ENCODE data around the gene ZNF234. TPM values are rescaled to one million over a fixed set of nuclear protein-coding genes. Genes with fewer than 3 reads are reported as not detected.

The ZNF234 gene
- total RNA-seq, 1 experiment from 2014 or later: 3.4 TPM

- no peak for TF ChIP-seq EZH2phosphoT487 (IDR thresholded peaks at IDR 0.05; ENCODE audit: borderline replicate concordance)
- TF ChIP-seq REST (IDR thresholded peaks at IDR 0.05; ENCODE audit: low read depth): no peak
- TF ChIP-seq POLR2AphosphoS5 (IDR thresholded peaks at IDR 0.05; ENCODE audit: low read depth, low read length): no peak
- TF ChIP-seq TCF7L2 (IDR thresholded peaks at IDR 0.05; ENCODE audit: borderline replicate concordance, extremely low read depth, insufficient read depth, insufficient read length): no peak
- TF ChIP-seq ELF1 (IDR thresholded peaks at IDR 0.05; ENCODE audit: borderline replicate concordance, low read depth): no peak
- TF ChIP-seq ZNF274 (IDR thresholded peaks at IDR 0.05; ENCODE audit: low read depth, low read length): no peak
These were observed 48.7 kb downstream of the ZNF234 start (continued) for GRCh38 chr19:44190020-44190419.

GRCh38 chr19:44192127-44192526 is 50.8 kb downstream of the ZNF234 start:
- POLR2A ChIA-PET: no interaction called here
- no peak for ATAC-seq

More at GRCh38 chr19:44192127-44192526, 50.8 kb downstream of the ZNF234 start:
- Histone ChIP-seq H3K4me2 (ENCODE audit: low read length) (no peak overlapping the region), H3K27me3 (ENCODE audit: insufficient read depth, low read length) (no peaks in the 10 kb centered on the region), H2AFZ (ENCODE audit: low read depth, low read length, poor library complexity, severe bottlenecking) (no peak overlapping the region), H3K9me2 (ENCODE audit: insufficient read depth) (no peaks in the 10 kb centered on the region), H3K36me3 (ENCODE audit: control insufficient read depth in 1 of 2, insufficient read depth in 2 of 2, low read length in 2 of 2) (no peaks in the 10 kb centered on the region), H3K4me3 (replicated peaks in 1 of 2; ENCODE audit: low read depth in 1 of 2, low read length in 2 of 2) (no peak overlapping the region), H4K20me1 (ENCODE audit: insufficient read depth) (no peaks in the 10 kb centered on the region), H3K9ac (ENCODE audit: low read length) (no peak overlapping the region), H3K4me1 (ENCODE audit: control insufficient read depth in 1 of 2, insufficient read depth in 2 of 2, low read length in 2 of 2) (no peaks in the 10 kb centered on the region), H3K79me2 (ENCODE audit: insufficient read depth, low read length) (no peaks in the 10 kb centered on the region), H3K9me3 (ENCODE audit: control insufficient read depth in 1 of 2, insufficient read depth in 1 of 2, low read depth in 1 of 2, low read length in 2 of 2) (no peaks in the 10 kb centered on the region), H3K27ac (ENCODE audit: low read depth, low read length) (no peak overlapping the region)
- TF ChIP-seq SIN3A (IDR thresholded peaks at IDR 0.05; ENCODE audit: low read depth): no peak
- no peak for TF ChIP-seq TCF7L2 (IDR thresholded peaks at IDR 0.05; ENCODE audit: borderline replicate concordance, extremely low read depth, insufficient read depth, insufficient read length)
- TF ChIP-seq SP1 (IDR thresholded peaks at IDR 0.05; ENCODE audit: low read depth): no peak
- no peak for TF ChIP-seq SRF (IDR thresholded peaks at IDR 0.05; ENCODE audit: low read depth)
- TF ChIP-seq RAD21 (IDR thresholded peaks at IDR 0.05; ENCODE audit: low read depth): no peak
- no peak for TF ChIP-seq EZH2phosphoT487 (IDR thresholded peaks at IDR 0.05; ENCODE audit: borderline replicate concordance)
- TF ChIP-seq JUND (IDR thresholded peaks at IDR 0.05): no peak
- TF ChIP-seq EGR1 (IDR thresholded peaks at IDR 0.05; ENCODE audit: low read depth): no peak
- TF ChIP-seq CEBPB (IDR thresholded peaks at IDR 0.05; ENCODE audit: low read depth): no peak
- TF ChIP-seq YY1 (IDR thresholded peaks at IDR 0.05; ENCODE audit: extremely low read depth, insufficient replicate concordance, low read depth, low read length): no peak
- no peak for TF ChIP-seq REST (IDR thresholded peaks at IDR 0.05; ENCODE audit: low read depth)
- TF ChIP-seq ZFX (IDR thresholded peaks at IDR 0.05): no peak
- TF ChIP-seq POLR2AphosphoS5 (IDR thresholded peaks at IDR 0.05; ENCODE audit: low read depth, low read length): no peak
- ChIA-PET CTCF (no interaction called here), RAD21 (ENCODE audit: low non-redundant PET in 1 of 2, low total read pairs in 2 of 2, uncharacterized antibody in 2 of 2, unreplicated experiment in 2 of 2) (no interaction called here)
- intact Hi-C loops (cut with micrococcal nuclease): no loop called here
- no TSS peak for BruUV-seq (replicated peaks)
- no peak for DNase-seq (ENCODE audit: low read depth, low spot score)

All from HCT116 (cell line).